PC-3 (cell line): Measurements from ENCODE around the gene PCED1B. TPM values are rescaled to one million over a fixed set of nuclear protein-coding genes. Genes with fewer than 3 reads are reported as not detected.

ENCODE experiments used
- ATAC-seq: fragments of 200-7000 bp; cut with Tn5 transposase; 2 replicates; pipeline ENCODE4 v1.9.1; 2020; ENCODE audit warnings: mild to moderate bottlenecking, moderate library complexity
- BruUV-seq: library from RNA; stranded (reverse); fragments of 400-500 nt; replicated peaks from 2 replicates; lab custom pipeline; 2021; lab: Mats Ljungman, UMichigan
- CTCF ChIA-PET: fragments of 300-600 bp; sonication (Branson Sonifier 250); formaldehyde crosslinking; loops from one replicate; lab custom pipeline; 2022; ENCODE audit warnings: antibody characterized with exemption; lab: Charles Lee
- POLR2A ChIA-PET: fragments of 300-600 bp; sonication (Branson Sonifier 250); formaldehyde crosslinking; loops from one replicate; lab custom pipeline; 2022; ENCODE audit warnings: antibody characterized with exemption; ENCODE audit not compliant: unreplicated experiment; lab: Charles Lee
- DNase-seq: peaks from one replicate; pipeline ENCODE4 v3.0.0-alpha.2; 2015
- H2AFZ ChIP-seq: fragments of 300-600 bp; sonication (generic); 2 replicates; pipeline ENCODE4 v1.6.0; 2016; ENCODE audit warnings: antibody characterized with exemption, low read length
- H3F3A ChIP-seq: fragments of 300-600 bp; sonication (generic); one replicate; pipeline ENCODE4 v1.6.0; 2017; ENCODE audit warnings: antibody characterized with exemption, low read length, control low read depth, mild to moderate bottlenecking; ENCODE audit not compliant: unreplicated experiment
- H3K27ac ChIP-seq: fragments of 300-600 bp; sonication (generic); 2 replicates; pipeline ENCODE4 v1.5.1; 2016; ENCODE audit warnings: mild to moderate bottlenecking, low read length
- H3K27me3 ChIP-seq: fragments of 300-600 bp; sonication (generic); 2 replicates; pipeline ENCODE4 v1.6.1; 2016; ENCODE audit warnings: low read length, mixed read lengths
- H3K36me3 ChIP-seq: fragments of 300-600 bp; sonication (generic); 2 replicates; pipeline ENCODE4 v1.6.1; 2016; ENCODE audit warnings: low read depth, mixed run types, low read length, mixed read lengths
- H3K4me1 ChIP-seq: fragments of 300-600 bp; sonication (generic); 2 replicates; pipeline ENCODE4 v1.5.1; 2016; ENCODE audit warnings: low read length; ENCODE audit not compliant: insufficient read depth
- H3K4me2 ChIP-seq: fragments of 300-600 bp; sonication (generic); 2 replicates; pipeline ENCODE4 v1.6.0; 2016; ENCODE audit warnings: low read length
- H3K4me3 ChIP-seq: fragments of 300-600 bp; sonication (generic); 2 replicates; pipeline ENCODE4 v1.5.1; 2016; ENCODE audit warnings: mild to moderate bottlenecking, low read length, mixed read lengths
- H3K79me2 ChIP-seq: fragments of 300-600 bp; sonication (generic); 2 replicates; pipeline ENCODE4 v1.6.1; 2017; ENCODE audit warnings: low read length, mixed read lengths
- H3K9ac ChIP-seq: fragments of 300-600 bp; sonication (generic); 2 replicates; pipeline ENCODE4 v1.6.0; 2016; ENCODE audit warnings: mild to moderate bottlenecking, low read length
- H3K9me2 ChIP-seq: fragments of 300-600 bp; sonication (generic); replicated peaks from 2 replicates; pipeline ENCODE4 v1.6.1; 2016; ENCODE audit warnings: mixed run types, low read length, mixed read lengths
- H3K9me3 ChIP-seq: fragments of 300-600 bp; sonication (generic); 2 replicates; pipeline ENCODE4 v1.6.1; 2016; ENCODE audit warnings: low read length, mixed read lengths
- H4K20me1 ChIP-seq: fragments of 300-600 bp; sonication (generic); 2 replicates; pipeline ENCODE4 v1.6.1; 2016; ENCODE audit warnings: low read length, mixed read lengths
- EZH2 ChIP-seq: fragments of 300-600 bp; sonication (generic); IDR thresholded peaks from one replicate; pipeline ENCODE4 v1.6.1; 2017; ENCODE audit warnings: antibody characterized with exemption, mild to moderate bottlenecking, low read length; ENCODE audit not compliant: unreplicated experiment
- EZH2phosphoT487 ChIP-seq: fragments of 300-600 bp; sonication (generic); IDR thresholded peaks from 2 replicates; pipeline ENCODE4 v1.6.1; 2018; ENCODE audit warnings: mild to moderate bottlenecking, antibody characterized with exemption, low read length, borderline replicate concordance
- intact Hi-C: fragments of 100-400 bp; cut with micrococcal nuclease; formaldehyde crosslinking; loops from 2 replicates; pipeline ENCODE4 v1.9.0; 2023
- total RNA-seq: library from RNA; depleted of rRNA; stranded (reverse); fragments of >200 nt; gene quantifications from 2 replicates; pipeline ENCODE4 v1.2.3, GENCODE V29; 2014
- TF ChIP-seq, protein P1 (sequence below): fragments of 300-600 bp; sonication (generic); conservative IDR thresholded peaks from 2 replicates; pipeline ENCODE4 v1.5.1; 2017; ENCODE audit warnings: antibody characterized with exemption, low read depth, mild to moderate bottlenecking, low read length

Gene PCED1B
- total RNA-seq, 1 experiment from 2014 or later, result 1.0 TPM

DNA sequence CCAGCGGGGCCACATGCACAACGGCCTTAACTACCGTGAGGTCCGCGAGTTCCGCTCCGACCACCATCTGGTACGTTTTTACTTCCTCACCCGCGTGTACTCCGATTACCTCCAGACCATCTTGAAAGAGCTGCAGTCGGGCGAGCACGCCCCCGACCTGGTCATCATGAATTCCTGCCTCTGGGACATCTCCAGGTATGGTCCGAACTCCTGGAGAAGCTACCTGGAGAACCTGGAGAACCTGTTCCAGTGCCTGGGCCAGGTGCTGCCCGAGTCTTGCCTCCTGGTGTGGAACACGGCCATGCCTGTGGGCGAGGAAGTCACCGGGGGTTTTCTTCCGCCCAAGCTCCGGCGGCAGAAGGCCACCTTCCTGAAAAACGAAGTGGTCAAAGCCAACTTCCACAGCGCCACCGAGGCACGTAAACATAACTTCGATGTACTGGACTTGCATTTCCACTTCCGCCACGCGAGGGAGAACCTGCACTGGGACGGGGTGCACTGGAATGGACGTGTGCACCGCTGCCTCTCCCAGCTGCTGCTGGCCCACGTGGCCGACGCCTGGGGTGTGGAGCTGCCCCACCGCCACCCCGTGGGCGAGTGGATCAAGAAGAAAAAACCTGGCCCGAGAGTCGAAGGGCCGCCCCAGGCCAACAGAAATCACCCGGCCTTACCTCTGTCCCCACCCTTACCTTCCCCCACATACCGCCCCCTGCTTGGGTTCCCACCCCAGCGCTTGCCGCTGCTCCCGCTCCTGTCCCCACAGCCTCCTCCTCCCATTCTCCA, 156.0 kb downstream of the PCED1B start:
- Histone ChIP-seq H3K4me2 (no peak overlapping the region; the same call in 1 of the 2 replicates), H2AFZ (no peak overlapping the region), H3F3A (peaks cover 4% of the 10 kb centered on the region), H3K36me3 (no peaks in the 10 kb centered on the region), H3K9me3 (no peaks in the 10 kb centered on the region), H3K9ac (no peak overlapping the region), H3K27me3 (no peaks in the 10 kb centered on the region), H3K4me3 (no peak overlapping the region), H3K27ac (peak overlapping the region; percentile 84), H3K9me2 (no peaks in the 10 kb centered on the region), H4K20me1 (no peaks in the 10 kb centered on the region), H3K4me1 (peaks cover 23% of the 10 kb centered on the region), H3K79me2 (no peaks in the 10 kb centered on the region)
- DNase-seq (no peak), ATAC-seq (no peak)
- ChIA-PET POLR2A (no interaction called here), CTCF (no interaction called here)
- intact Hi-C loops, result loop anchor here (5.0 kb wide), 1 partner anchor 37 kb away; no protein-coding TSS in a partner anchor
- BruUV-seq, result no TSS peak
- TF ChIP-seq, protein P1, sequence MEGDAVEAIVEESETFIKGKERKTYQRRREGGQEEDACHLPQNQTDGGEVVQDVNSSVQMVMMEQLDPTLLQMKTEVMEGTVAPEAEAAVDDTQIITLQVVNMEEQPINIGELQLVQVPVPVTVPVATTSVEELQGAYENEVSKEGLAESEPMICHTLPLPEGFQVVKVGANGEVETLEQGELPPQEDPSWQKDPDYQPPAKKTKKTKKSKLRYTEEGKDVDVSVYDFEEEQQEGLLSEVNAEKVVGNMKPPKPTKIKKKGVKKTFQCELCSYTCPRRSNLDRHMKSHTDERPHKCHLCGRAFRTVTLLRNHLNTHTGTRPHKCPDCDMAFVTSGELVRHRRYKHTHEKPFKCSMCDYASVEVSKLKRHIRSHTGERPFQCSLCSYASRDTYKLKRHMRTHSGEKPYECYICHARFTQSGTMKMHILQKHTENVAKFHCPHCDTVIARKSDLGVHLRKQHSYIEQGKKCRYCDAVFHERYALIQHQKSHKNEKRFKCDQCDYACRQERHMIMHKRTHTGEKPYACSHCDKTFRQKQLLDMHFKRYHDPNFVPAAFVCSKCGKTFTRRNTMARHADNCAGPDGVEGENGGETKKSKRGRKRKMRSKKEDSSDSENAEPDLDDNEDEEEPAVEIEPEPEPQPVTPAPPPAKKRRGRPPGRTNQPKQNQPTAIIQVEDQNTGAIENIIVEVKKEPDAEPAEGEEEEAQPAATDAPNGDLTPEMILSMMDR, result no peak
- TF ChIP-seq EZH2, result no peak
- TF ChIP-seq EZH2phosphoT487, result no peak

DNA sequence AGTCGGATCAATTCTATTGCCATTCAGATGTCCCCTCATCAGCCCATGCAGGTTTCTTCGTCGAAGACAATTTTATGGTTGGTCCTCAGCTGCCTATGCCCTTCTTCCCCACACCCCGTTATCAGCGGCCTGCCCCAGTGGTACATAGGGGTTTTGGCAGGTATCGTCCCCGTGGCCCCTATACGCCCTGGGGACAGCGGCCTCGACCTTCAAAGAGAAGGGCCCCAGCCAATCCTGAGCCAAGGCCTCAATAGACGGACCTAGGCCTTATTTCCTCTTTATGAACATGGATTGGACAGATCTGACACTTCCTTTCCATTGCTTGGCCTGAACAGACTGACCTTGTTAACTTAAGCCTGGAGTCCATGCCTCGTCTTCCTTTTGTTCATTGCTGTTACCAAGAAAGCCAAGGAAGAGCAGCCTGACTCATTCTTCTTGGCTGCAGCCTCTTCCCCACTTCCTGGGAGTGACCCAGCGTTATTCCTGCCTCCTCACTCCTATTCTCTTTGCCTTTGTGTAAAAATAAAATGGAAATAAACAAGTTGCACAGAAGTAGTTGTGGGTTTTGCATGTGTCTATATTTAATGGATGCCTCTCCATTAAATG, 156.8 kb downstream of the PCED1B start:
- H3K4me1 ChIP-seq, result peaks cover 23% of the 10 kb centered on the region
- peaks cover 4% of the 10 kb centered on the region for H3F3A ChIP-seq
- ATAC-seq (peak; percentile 98), DNase-seq (peak; percentile 91)
- no peaks in the 10 kb centered on the region for H3K79me2 ChIP-seq
- no peaks in the 10 kb centered on the region for H3K9me3 ChIP-seq
- no peaks in the 10 kb centered on the region for H4K20me1 ChIP-seq
- no peaks in the 10 kb centered on the region for H3K9me2 ChIP-seq
- H3K4me2 ChIP-seq, result peak overlapping the region; percentile 61
- H3K4me3 ChIP-seq, result no peak overlapping the region
- no peak for TF ChIP-seq EZH2
- TF ChIP-seq, protein P1, result no peak
- TF ChIP-seq EZH2phosphoT487, result no peak
- no peaks in the 10 kb centered on the region for H3K36me3 ChIP-seq
- H3K27me3 ChIP-seq, result no peaks in the 10 kb centered on the region
- peak overlapping the region; percentile 43; the same call in 1 of the 2 replicates for H3K9ac ChIP-seq
- intact Hi-C loops, result loop anchor here (5.0 kb wide), 1 partner anchor 36 kb away; no protein-coding TSS in a partner anchor
- ChIA-PET POLR2A (no interaction called here), CTCF (no interaction called here)
- H3K27ac ChIP-seq, result peak overlapping the region; percentile 84
- TSS peak; percentile 64 for BruUV-seq
- H2AFZ ChIP-seq, result no peak overlapping the region
